ENCODE data around the gene DIP2C. TPM values are rescaled to one million over a fixed set of nuclear protein-coding genes. Genes with fewer than 3 reads are reported as not detected.

The DIP2C gene
- polyA plus RNA-seq, 1 of the 3 experiments (the other 2 are of a cell fraction), result 8.7 TPM

DNA sequence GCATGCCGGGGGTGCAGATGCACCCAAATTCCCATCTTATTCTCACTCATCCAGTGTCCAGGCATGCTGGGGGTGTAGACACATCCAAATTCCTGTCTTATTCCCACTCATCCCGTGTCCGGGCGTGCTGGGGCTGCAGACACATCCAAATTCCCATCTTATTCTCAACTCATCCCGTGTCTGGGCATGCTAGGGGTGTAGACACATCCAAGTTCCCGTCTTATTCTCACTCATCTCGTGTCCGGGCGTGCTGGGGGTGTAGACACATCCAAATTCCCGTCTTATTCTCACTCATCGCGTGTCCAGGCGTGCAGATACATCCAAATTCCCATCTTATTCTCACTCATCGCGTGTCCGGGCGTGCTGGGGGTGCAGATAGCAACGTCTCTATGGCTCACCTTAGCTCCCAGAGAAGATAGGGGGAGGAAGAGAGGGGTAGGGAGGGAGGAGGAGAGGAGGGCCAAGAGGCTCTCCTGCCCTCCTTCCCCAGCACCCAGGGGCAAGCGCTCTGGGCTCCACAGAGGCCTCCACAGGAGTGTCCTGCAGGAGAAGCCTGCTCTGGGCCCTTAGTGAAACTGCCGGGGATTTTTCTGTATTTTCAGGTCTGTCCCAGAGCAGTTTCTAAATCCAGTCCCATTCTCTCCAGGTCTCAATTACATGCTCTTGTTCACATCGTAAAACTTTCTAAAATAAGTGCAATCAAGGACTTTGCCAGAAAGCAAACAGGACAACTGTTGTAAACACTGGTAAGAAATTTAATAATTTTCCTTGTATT lies 210.8 kb downstream of the DIP2C start:
- no peak for DNase-seq
- POLR2A ChIA-PET, result no interaction called here
- H3K4me1 ChIP-seq (ENCODE audit: control insufficient read depth in 1 of 2, insufficient read depth in 2 of 2, low read depth in 1 of 2, low read length in 1 of 2), result peaks cover 0 to 24% of the 10 kb centered on the region in 2 experiments; a peak in 1 of 4 replicates
- H3K9ac ChIP-seq, result no peak overlapping the region
- no peaks in the 10 kb centered on the region for H3F3A ChIP-seq (replicated peaks; ENCODE audit: insufficient read depth)
- WGBS (ENCODE audit: low lambda C conversion rate), result 97% methylated on average over 20 of the region's 21 CpGs
- H3K79me2 ChIP-seq (ENCODE audit: insufficient read depth), result no peaks in the 10 kb centered on the region
- TF ChIP-seq MEF2A (IDR thresholded peaks at IDR 0.05; ENCODE audit: borderline replicate concordance, low read depth) (no peak), POLR2AphosphoS5 (IDR thresholded peaks at IDR 0.05; ENCODE audit: low read depth, low read length) (no peak), JUND (IDR thresholded peaks at IDR 0.05) (no peak), FOSL2 (IDR thresholded peaks at IDR 0.05; ENCODE audit: borderline replicate concordance, low read depth) (no peak), EP300 (IDR thresholded peaks at IDR 0.05; ENCODE audit: borderline replicate concordance in 1 of 2, low read depth in 1 of 2, low read length in 1 of 2) (no peak), USF2 (IDR thresholded peaks at IDR 0.05; ENCODE audit: borderline replicate concordance, low read depth, low read length) (no peak), MXI1 (IDR thresholded peaks at IDR 0.05; ENCODE audit: low read depth, low read length) (no peak), USF1 (IDR thresholded peaks at IDR 0.05; ENCODE audit: borderline replicate concordance, low read depth) (no peak), RCOR1 (IDR thresholded peaks at IDR 0.05; ENCODE audit: low read length) (no peak), SMC3 (IDR thresholded peaks at IDR 0.05; ENCODE audit: low read depth, low read length) (no peak), RAD21 (IDR thresholded peaks at IDR 0.05; ENCODE audit: low read length) (no peak), SIN3A (IDR thresholded peaks at IDR 0.05; ENCODE audit: borderline replicate concordance, low read depth, low read length) (no peak), CHD2 (IDR thresholded peaks at IDR 0.05; ENCODE audit: low read length, partially characterized antibody) (no peak), FOXJ3 (CRISPR knock-in tag; IDR thresholded peaks at IDR 0.05) (no peak), ELF1 (IDR thresholded peaks at IDR 0.05) (no peak), ZBTB33 (IDR thresholded peaks at IDR 0.05; ENCODE audit: borderline replicate concordance, low read depth) (no peak), NFIC (IDR thresholded peaks at IDR 0.05; ENCODE audit: borderline replicate concordance) (no peak), PBX3 (IDR thresholded peaks at IDR 0.05) (no peak), RXRA (IDR thresholded peaks at IDR 0.05; ENCODE audit: borderline replicate concordance, low read depth) (no peak)
- TF ChIP-seq, protein P1, sequence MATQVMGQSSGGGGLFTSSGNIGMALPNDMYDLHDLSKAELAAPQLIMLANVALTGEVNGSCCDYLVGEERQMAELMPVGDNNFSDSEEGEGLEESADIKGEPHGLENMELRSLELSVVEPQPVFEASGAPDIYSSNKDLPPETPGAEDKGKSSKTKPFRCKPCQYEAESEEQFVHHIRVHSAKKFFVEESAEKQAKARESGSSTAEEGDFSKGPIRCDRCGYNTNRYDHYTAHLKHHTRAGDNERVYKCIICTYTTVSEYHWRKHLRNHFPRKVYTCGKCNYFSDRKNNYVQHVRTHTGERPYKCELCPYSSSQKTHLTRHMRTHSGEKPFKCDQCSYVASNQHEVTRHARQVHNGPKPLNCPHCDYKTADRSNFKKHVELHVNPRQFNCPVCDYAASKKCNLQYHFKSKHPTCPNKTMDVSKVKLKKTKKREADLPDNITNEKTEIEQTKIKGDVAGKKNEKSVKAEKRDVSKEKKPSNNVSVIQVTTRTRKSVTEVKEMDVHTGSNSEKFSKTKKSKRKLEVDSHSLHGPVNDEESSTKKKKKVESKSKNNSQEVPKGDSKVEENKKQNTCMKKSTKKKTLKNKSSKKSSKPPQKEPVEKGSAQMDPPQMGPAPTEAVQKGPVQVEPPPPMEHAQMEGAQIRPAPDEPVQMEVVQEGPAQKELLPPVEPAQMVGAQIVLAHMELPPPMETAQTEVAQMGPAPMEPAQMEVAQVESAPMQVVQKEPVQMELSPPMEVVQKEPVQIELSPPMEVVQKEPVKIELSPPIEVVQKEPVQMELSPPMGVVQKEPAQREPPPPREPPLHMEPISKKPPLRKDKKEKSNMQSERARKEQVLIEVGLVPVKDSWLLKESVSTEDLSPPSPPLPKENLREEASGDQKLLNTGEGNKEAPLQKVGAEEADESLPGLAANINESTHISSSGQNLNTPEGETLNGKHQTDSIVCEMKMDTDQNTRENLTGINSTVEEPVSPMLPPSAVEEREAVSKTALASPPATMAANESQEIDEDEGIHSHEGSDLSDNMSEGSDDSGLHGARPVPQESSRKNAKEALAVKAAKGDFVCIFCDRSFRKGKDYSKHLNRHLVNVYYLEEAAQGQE (IDR thresholded peaks at IDR 0.05; ENCODE audit: low read depth, low read length), result no peak
- no peaks in the 10 kb centered on the region for H3K9me3 ChIP-seq
- H2AFZ ChIP-seq (ENCODE audit: low read depth), result no peak overlapping the region
- CTCF ChIA-PET, result no interaction called here
- H3K27me3 ChIP-seq (ENCODE audit: insufficient read depth), result no peaks in the 10 kb centered on the region
- peaks cover 1 to 13% of the 10 kb centered on the region in 2 experiments for H3K36me3 ChIP-seq (replicated peaks in 1 of 2; ENCODE audit: control insufficient read depth in 1 of 2, insufficient read depth in 2 of 2, low read length in 1 of 2)
- no peak overlapping the region for H3K4me2 ChIP-seq
- H4K20me1 ChIP-seq (ENCODE audit: insufficient read depth), result no peaks in the 10 kb centered on the region
- no peaks in the 10 kb centered on the region for H3K9me2 ChIP-seq
- H3K27ac ChIP-seq (ENCODE audit: low read depth in 2 of 2, low read length in 1 of 2), result no peak overlapping the region; a peak in 1 of 4 replicates
- no peak overlapping the region for H3K4me3 ChIP-seq (ENCODE audit: low read depth in 2 of 2, low read length in 1 of 2)
